K562 (cell line): Measurements from ENCODE around the gene ERBB3. TPM values are rescaled to one million over a fixed set of nuclear protein-coding genes. Genes with fewer than 3 reads are reported as not detected.
A peak's percentile ranks its signal among the peaks of the same experiment; 100 is the strongest.

Experiments used
- CBX5 ChIP-seq: IDR thresholded peaks from 2 replicates; pipeline ENCODE4 v1.6.1; 2014; ENCODE audit warnings: low read depth, borderline replicate concordance
- EP400 ChIP-seq: fragments of 450-650 bp; IDR thresholded peaks from 2 replicates; pipeline ENCODE4 v1.6.1; 2017; ENCODE audit warnings: antibody characterized with exemption, mild to moderate bottlenecking, moderate library complexity
- ESRRA ChIP-seq: fragments of 450-650 bp; IDR thresholded peaks from 2 replicates; pipeline ENCODE4 v1.6.1; 2014; ENCODE audit warnings: low read depth, mild to moderate bottlenecking, moderate library complexity, borderline replicate concordance
- MAFK ChIP-seq: IDR thresholded peaks from 2 replicates; pipeline ENCODE4 v1.6.1; 2011; ENCODE audit warnings: low read length, improper control_type of control experiment
- PRDM10 ChIP-seq: fragments of 450-650 bp; IDR thresholded peaks from 2 replicates; pipeline ENCODE4 v1.6.1; 2018; ENCODE audit not compliant: partially characterized antibody
- RFX7 ChIP-seq: fragments of 250-450 bp; sonication (Bioruptor Pico); IDR thresholded peaks from 2 replicates; pipeline ENCODE4 v1.5.1; 2021; ENCODE audit warnings: mild to moderate bottlenecking
- SMARCC2 ChIP-seq: fragments of 450-650 bp; IDR thresholded peaks from 2 replicates; pipeline ENCODE4 v1.6.1; 2017; ENCODE audit warnings: antibody characterized with exemption, moderate library complexity, mild to moderate bottlenecking, low read depth
- TOE1 ChIP-seq, 2 experiments: fragments of 450-650 bp in 1 of 2; sonication (generic) in 1 of 2; formaldehyde crosslinking in 1 of 2; IDR thresholded peaks; 2 replicates each; pipeline versions ENCODE4 v1.7.1 to v1.8.0; 2016 to 2022; ENCODE audit warnings: borderline replicate concordance in 2 of 2, mild to moderate bottlenecking in 2 of 2, antibody characterized with exemption in 1 of 2, inconsistent platforms in 1 of 2, low read depth in 1 of 2, missing genetic modification reagents in 1 of 2, moderate library complexity in 1 of 2
- ZFX ChIP-seq: sonication (generic); formaldehyde crosslinking; IDR thresholded peaks from 2 replicates; pipeline ENCODE4 v1.8.0; 2022; ENCODE audit warnings: mild to moderate bottlenecking, missing genetic modification reagents, moderate library complexity
- ZKSCAN8 ChIP-seq: fragments of 200-800 bp; sonication (Bioruptor generic); IDR thresholded peaks from 2 replicates; pipeline ENCODE4 v1.6.1; 2016; ENCODE audit warnings: missing genetic modification characterization, missing compliant biosample characterization
- ZNF583 ChIP-seq: fragments of 250-450 bp; sonication (Bioruptor Pico); IDR thresholded peaks from 2 replicates; pipeline ENCODE4 v1.4.0; 2020
- ZNF830 ChIP-seq: fragments of 250-450 bp; sonication (Bioruptor Pico); IDR thresholded peaks from 2 replicates; pipeline ENCODE4 v1.5.0; 2021; ENCODE audit warnings: mild to moderate bottlenecking
- polyA plus RNA-seq, 8 experiments: library from polyadenylated mRNA; depleted of rRNA in 4 of 8; stranded (reverse) in 5 of 8; unstranded in 3 of 8; fragments of >200 nt; fragmentation: Nextera tagmentation in 2 of 8; fragmentation: Illumina TruSeq in 1 of 8; extraction: Ambion mirVana in 2 of 8; extraction: Trizol in 1 of 8; gene quantifications; 2 replicates each; pipeline versions ENCODE4 v1.2.1 to v1.2.3, GENCODE V29; 2011 to 2014; ENCODE audit warnings: inconsistent platforms in 1 of 8, missing spikeins in 1 of 8
- total RNA-seq, 7 experiments: library from RNA; depleted of rRNA in 6 of 7; stranded (reverse); fragments of >200 nt in 6 of 7; fragmentation: Illumina TruSeq in 2 of 7; extraction: Trizol in 2 of 7; gene quantifications; 2 replicates each; pipeline versions ENCODE4 v1.2.1 to v1.2.3, GENCODE V29; 2011 to 2021; ENCODE audit warnings: low replicate concordance in 1 of 7
- TF ChIP-seq, protein P1 (sequence below): IDR thresholded peaks from 2 replicates; pipeline ENCODE4 v1.6.1; 2014; ENCODE audit warnings: antibody characterized with exemption

Gene ERBB3
- total and polyA plus RNA-seq, 9 of the 15 experiments (the other 6 are each of a cell fraction or from before 2014, with no cell fraction given), result 1.5 to 5.4 (median 3.8) TPM

- TF ChIP-seq PRDM10, result peak; percentile 11
- peak; percentile 79 for TF ChIP-seq TOE1 (IDR thresholded peaks at IDR 0.05; ENCODE audit: borderline replicate concordance)
- TF ChIP-seq TOE1 (CRISPR knock-in tag; IDR thresholded peaks at IDR 0.05; ENCODE audit: borderline replicate concordance, low read depth), result peak; percentile 19; the same call in 1 of the 2 replicates
- TF ChIP-seq ZNF583 (CRISPR knock-in tag), result no peak
- TF ChIP-seq ZNF830 (CRISPR knock-in tag), result 0 out of 2 replicates have a peak, but pooled peaks have one; percentile 4
- peak; percentile 99 for TF ChIP-seq EP400
- TF ChIP-seq, protein P1, sequence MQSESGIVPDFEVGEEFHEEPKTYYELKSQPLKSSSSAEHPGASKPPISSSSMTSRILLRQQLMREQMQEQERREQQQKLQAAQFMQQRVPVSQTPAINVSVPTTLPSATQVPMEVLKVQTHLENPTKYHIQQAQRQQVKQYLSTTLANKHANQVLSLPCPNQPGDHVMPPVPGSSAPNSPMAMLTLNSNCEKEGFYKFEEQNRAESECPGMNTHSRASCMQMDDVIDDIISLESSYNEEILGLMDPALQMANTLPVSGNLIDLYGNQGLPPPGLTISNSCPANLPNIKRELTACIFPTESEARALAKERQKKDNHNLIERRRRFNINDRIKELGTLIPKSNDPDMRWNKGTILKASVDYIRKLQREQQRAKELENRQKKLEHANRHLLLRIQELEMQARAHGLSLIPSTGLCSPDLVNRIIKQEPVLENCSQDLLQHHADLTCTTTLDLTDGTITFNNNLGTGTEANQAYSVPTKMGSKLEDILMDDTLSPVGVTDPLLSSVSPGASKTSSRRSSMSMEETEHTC, result no peak
- TF ChIP-seq ZKSCAN8 (CRISPR knock-in tag), result 0 out of 2 replicates have a peak, but pooled peaks have one; percentile 24
- TF ChIP-seq MAFK, result no peak; the same call in 1 of the 2 replicates
- TF ChIP-seq RFX7 (CRISPR knock-in tag), result no peak
- no peak for TF ChIP-seq CBX5
- TF ChIP-seq ESRRA, result peak; percentile 82
- peak; percentile 81 for TF ChIP-seq ZFX (CRISPR knock-in tag)
- no peak for TF ChIP-seq SMARCC2
These were observed 38.2 kb upstream of the ERBB3 start, which contains the start of gene RPS26 (continued) for GRCh38 chr12:56041552-56042429.
